ENCODE measurements around the gene SLC33A1. TPM values are rescaled to one million over a fixed set of nuclear protein-coding genes. Genes with fewer than 3 reads are reported as not detected.
"Not testable (repeated sequence)": the region's sequence is repeated elsewhere in the genome, so short reads cannot be mapped to it uniquely, and the experiment has no call there.

SLC33A1 gene
- polyA plus RNA-seq, 3 donors, result 9.7 to 19.1 (median 15.0) TPM

DNA sequence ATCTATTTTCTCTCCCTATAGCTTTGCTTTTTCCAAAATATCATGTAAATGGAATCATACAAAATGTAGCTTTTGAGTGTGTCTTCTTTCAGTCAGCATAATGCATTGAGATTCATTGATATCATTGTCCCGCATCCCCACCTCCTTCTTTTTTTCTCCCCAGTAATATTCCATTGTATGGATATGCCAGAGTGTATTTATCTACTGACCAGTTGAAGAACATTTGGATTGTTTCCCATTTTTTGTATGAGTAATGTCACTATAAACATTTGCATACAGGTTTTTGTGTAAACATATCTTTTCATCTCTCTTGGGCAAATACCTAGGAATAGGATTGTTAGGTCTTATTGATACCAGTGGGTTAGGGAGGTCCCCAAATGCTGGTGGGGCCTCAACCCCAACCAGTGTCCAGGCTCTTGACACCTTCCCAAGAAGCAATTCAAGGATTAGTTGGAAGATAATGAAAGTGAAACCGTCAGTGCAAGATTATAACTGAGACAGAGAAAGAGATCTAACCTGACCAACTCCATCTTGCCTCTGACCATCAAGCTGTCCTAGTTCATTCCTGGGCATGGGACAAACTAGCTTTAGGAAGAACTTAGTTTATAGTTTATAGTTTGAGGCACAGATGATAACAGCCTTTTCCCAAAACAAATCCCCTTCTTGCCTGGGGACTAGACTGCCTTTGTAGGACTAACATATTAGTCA lies 7.4 kb upstream of the SLC33A1 start:
- Histone ChIP-seq H3K4me3 (replicated peaks in 1 of 3; ENCODE audit: low read depth in 2 of 3, low read length in 3 of 3) (no peak overlapping the region), H3K27me3 (ENCODE audit: control insufficient read depth in 2 of 2, insufficient read depth in 2 of 2, low read length in 2 of 2) (no peaks in the 10 kb centered on the region), H3K27ac (ENCODE audit: low read depth in 1 of 2, low read length in 2 of 2) (no peak overlapping the region), H3K79me2 (ENCODE audit: insufficient read depth, low read length) (no peaks in the 10 kb centered on the region), H3K4me2 (replicated peaks; ENCODE audit: extremely low read depth, low read length, poor library complexity, severe bottlenecking) (no peak overlapping the region), H2AFZ (ENCODE audit: insufficient read depth, low read depth, low read length, poor library complexity, severe bottlenecking) (peak overlapping the region; percentile 33), H3K9ac (ENCODE audit: insufficient read depth, low read length, poor library complexity, severe bottlenecking) (no peak overlapping the region), H3K4me1 (ENCODE audit: control insufficient read depth in 1 of 2, insufficient read depth in 2 of 2, low read length in 2 of 2) (no peaks in the 10 kb centered on the region), H3K9me3 (replicated peaks in 1 of 2; ENCODE audit: control insufficient read depth in 1 of 2, insufficient read depth in 1 of 2, low read length in 2 of 2) (no peaks in the 10 kb centered on the region), H3K36me3 (replicated peaks in 1 of 2; ENCODE audit: control insufficient read depth in 1 of 2, insufficient read depth in 2 of 2, low read length in 2 of 2) (no peaks in the 10 kb centered on the region), H4K20me1 (ENCODE audit: insufficient read depth, low read length) (no peaks in the 10 kb centered on the region)
- Mint-ChIP-seq H3K9me3 (peaks cover 0 to 4% (median 0%) of the 10 kb centered on the region in 7 donors), H3K4me3 (no peak overlapping the region), H3K36me3 (no peaks in the 10 kb centered on the region), H3K27me3 (ENCODE audit: low read depth in 3 of 3) (peaks cover 0 to 7% (median 1%) of the 10 kb centered on the region in 3 donors), H3K4me1 (peaks cover 14% of the 10 kb centered on the region), H3K27ac (no peak overlapping the region)
- no peak for DNase-seq
- no CpG with 5 or more reads among the region's 2 CpGs for WGBS (ENCODE audit: insufficient coverage)
- TF ChIP-seq, protein P1, sequence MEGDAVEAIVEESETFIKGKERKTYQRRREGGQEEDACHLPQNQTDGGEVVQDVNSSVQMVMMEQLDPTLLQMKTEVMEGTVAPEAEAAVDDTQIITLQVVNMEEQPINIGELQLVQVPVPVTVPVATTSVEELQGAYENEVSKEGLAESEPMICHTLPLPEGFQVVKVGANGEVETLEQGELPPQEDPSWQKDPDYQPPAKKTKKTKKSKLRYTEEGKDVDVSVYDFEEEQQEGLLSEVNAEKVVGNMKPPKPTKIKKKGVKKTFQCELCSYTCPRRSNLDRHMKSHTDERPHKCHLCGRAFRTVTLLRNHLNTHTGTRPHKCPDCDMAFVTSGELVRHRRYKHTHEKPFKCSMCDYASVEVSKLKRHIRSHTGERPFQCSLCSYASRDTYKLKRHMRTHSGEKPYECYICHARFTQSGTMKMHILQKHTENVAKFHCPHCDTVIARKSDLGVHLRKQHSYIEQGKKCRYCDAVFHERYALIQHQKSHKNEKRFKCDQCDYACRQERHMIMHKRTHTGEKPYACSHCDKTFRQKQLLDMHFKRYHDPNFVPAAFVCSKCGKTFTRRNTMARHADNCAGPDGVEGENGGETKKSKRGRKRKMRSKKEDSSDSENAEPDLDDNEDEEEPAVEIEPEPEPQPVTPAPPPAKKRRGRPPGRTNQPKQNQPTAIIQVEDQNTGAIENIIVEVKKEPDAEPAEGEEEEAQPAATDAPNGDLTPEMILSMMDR (IDR thresholded peaks at IDR 0.05), result no peak
- intact Hi-C loops (cut with micrococcal nuclease), result loop anchor here in 1 of 2 donors (10.0 kb wide), 1 partner anchor 1537 kb away; the partner anchor contains the start of gene DHX36

DNA sequence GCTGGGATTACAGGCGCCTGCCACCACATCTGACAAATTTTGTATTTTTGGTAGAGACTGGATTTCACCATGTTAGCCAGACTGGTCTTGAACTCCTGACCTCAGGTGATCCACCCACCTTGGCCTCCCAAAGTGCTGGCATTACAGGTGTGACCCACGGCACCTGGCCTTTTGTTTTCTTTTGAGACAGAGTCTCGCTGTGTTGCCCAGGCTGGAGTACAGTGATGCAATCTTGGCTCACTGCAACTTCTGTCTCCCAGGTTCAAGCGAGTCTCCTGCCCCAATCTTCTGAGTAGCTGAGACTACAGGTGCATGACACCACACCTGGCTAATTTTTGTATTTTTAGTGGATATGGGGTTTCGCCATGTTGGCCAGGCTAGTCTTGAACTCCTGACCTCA lies 6.2 kb upstream of the SLC33A1 start:
- H3K27ac Mint-ChIP-seq, result not testable (repeated sequence)

More for the DNA sequence above, 6.2 kb upstream of the SLC33A1 start:
- H3K79me2 ChIP-seq (ENCODE audit: insufficient read depth, low read length); H3K27me3 Mint-ChIP-seq (ENCODE audit: low read depth in 3 of 3); H3K9ac ChIP-seq (ENCODE audit: insufficient read depth, low read length, poor library complexity, severe bottlenecking); H3K4me1 ChIP-seq (ENCODE audit: control insufficient read depth in 1 of 2, insufficient read depth in 2 of 2, low read length in 2 of 2); H3K9me3 ChIP-seq (replicated peaks in 1 of 2; ENCODE audit: control insufficient read depth in 1 of 2, insufficient read depth in 1 of 2, low read length in 2 of 2); H3K4me3 Mint-ChIP-seq; DNase-seq; H3K27me3 ChIP-seq (ENCODE audit: control insufficient read depth in 2 of 2, insufficient read depth in 2 of 2, low read length in 2 of 2); H3K9me3 Mint-ChIP-seq; H3K27ac ChIP-seq (ENCODE audit: low read depth in 1 of 2, low read length in 2 of 2); H3K36me3 Mint-ChIP-seq; H4K20me1 ChIP-seq (ENCODE audit: insufficient read depth, low read length); H3K36me3 ChIP-seq (replicated peaks in 1 of 2; ENCODE audit: control insufficient read depth in 1 of 2, insufficient read depth in 2 of 2, low read length in 2 of 2); H3K4me3 ChIP-seq (replicated peaks in 1 of 3; ENCODE audit: low read depth in 2 of 3, low read length in 3 of 3); H3K4me2 ChIP-seq (replicated peaks; ENCODE audit: extremely low read depth, low read length, poor library complexity, severe bottlenecking); H2AFZ ChIP-seq (ENCODE audit: insufficient read depth, low read depth, low read length, poor library complexity, severe bottlenecking): not testable (repeated sequence)
- WGBS (ENCODE audit: insufficient coverage), result 83% methylated on average over 4 of the region's 5 CpGs
- peaks cover 14% of the 10 kb centered on the region for H3K4me1 Mint-ChIP-seq
- intact Hi-C loops (cut with micrococcal nuclease), result loop anchor here in 1 of 2 donors (10.0 kb wide), 1 partner anchor 1536 kb away; the partner anchor contains the start of gene DHX36
